Activated CD4-positive, alpha-beta T cell treated with anti-CD3 and anti-CD28 coated beads, Interleukin-2, amount 10 ng/mL, durations not matched to agents 24 days and 14 days (primary cell): ENCODE data around the gene POMT1. TPM values are rescaled to one million over a fixed set of nuclear protein-coding genes. Genes with fewer than 3 reads are reported as not detected.
"Not testable (repeated sequence)": the region's sequence is repeated elsewhere in the genome, so short reads cannot be mapped to it uniquely, and the experiment has no call there.

Experiments used
- DNase-seq: peaks from one replicate; pipeline ENCODE4 v3.0.0; 2022
- H3K27ac Mint-ChIP-seq: one replicate; pipeline ENCODE4 v1.8.0; 2022; ENCODE audit warnings: mild to moderate bottlenecking, mixed read lengths
- H3K27me3 Mint-ChIP-seq: one replicate; pipeline ENCODE4 v1.8.0; 2022; ENCODE audit warnings: mixed read lengths
- H3K36me3 Mint-ChIP-seq: one replicate; pipeline ENCODE4 v1.8.0; 2022; ENCODE audit warnings: low read depth, mild to moderate bottlenecking, mixed read lengths
- H3K4me1 Mint-ChIP-seq: one replicate; pipeline ENCODE4 v1.8.0; 2021; ENCODE audit warnings: mixed read lengths
- H3K4me3 Mint-ChIP-seq: one replicate; pipeline ENCODE4 v1.8.0; 2022; ENCODE audit warnings: mild to moderate bottlenecking, moderate library complexity, mixed read lengths
- H3K9me3 Mint-ChIP-seq: one replicate; pipeline ENCODE4 v1.8.0; 2021; ENCODE audit warnings: mixed read lengths
- intact Hi-C: fragments of 100-400 bp; cut with micrococcal nuclease; formaldehyde crosslinking; loops from one replicate; pipeline ENCODE4 v1.15.1; 2023
- total RNA-seq: library from RNA; stranded (reverse); gene quantifications from 2 replicates; pipeline ENCODE4 v1.2.3, GENCODE V29; 2022

The POMT1 gene
- total RNA-seq, 1 donor from 2014 or later, result 34.6 TPM

- DNase-seq, H3K4me1 Mint-ChIP-seq, H3K27me3 Mint-ChIP-seq, H3K9me3 Mint-ChIP-seq, intact Hi-C loops, H3K4me3 Mint-ChIP-seq, H3K27ac Mint-ChIP-seq: not testable (repeated sequence)
- peaks cover 53% of the 10 kb centered on the region for H3K36me3 Mint-ChIP-seq
These were observed 30.6 kb upstream of the POMT1 start for GRCh38 chr9:131472085-131472484.

- H3K4me3 Mint-ChIP-seq, result no peak overlapping the region
- H3K36me3 Mint-ChIP-seq, result peaks cover 53% of the 10 kb centered on the region
- H3K9me3 Mint-ChIP-seq, result no peaks in the 10 kb centered on the region
- H3K4me1 Mint-ChIP-seq, result peaks cover 1% of the 10 kb centered on the region
- no peak overlapping the region for H3K27ac Mint-ChIP-seq
- DNase-seq, result no peak
- intact Hi-C loops, result no loop called here
- no peaks in the 10 kb centered on the region for H3K27me3 Mint-ChIP-seq
These were observed 29.4 kb upstream of the POMT1 start for GRCh38 chr9:131473198-131473885.

- Mint-ChIP-seq H3K27ac (peak overlapping the region; percentile 20), H3K9me3 (no peaks in the 10 kb centered on the region), H3K36me3 (peaks cover 54% of the 10 kb centered on the region), H3K4me3 (no peak overlapping the region), H3K27me3 (no peaks in the 10 kb centered on the region), H3K4me1 (peaks cover 2% of the 10 kb centered on the region)
- intact Hi-C loops, result no loop called here
- no peak for DNase-seq
These were observed 28.8 kb upstream of the POMT1 start for GRCh38 chr9:131473891-131474290.

- Mint-ChIP-seq H3K4me3 (no peak overlapping the region), H3K4me1 (peaks cover 2% of the 10 kb centered on the region), H3K27me3 (no peaks in the 10 kb centered on the region), H3K9me3 (no peaks in the 10 kb centered on the region), H3K27ac (no peak overlapping the region), H3K36me3 (peaks cover 56% of the 10 kb centered on the region)
- intact Hi-C loops, result no loop called here
- no peak for DNase-seq
These were observed 28.0 kb upstream of the POMT1 start for GRCh38 chr9:131474711-131475110.

GRCh38 chr9:131475111-131475955, 27.4 kb upstream of the POMT1 start:
- no peaks in the 10 kb centered on the region for H3K27me3 Mint-ChIP-seq
- H3K4me3 Mint-ChIP-seq, result no peak overlapping the region
- intact Hi-C loops, result no loop called here
- H3K27ac Mint-ChIP-seq, result no peak overlapping the region
- peaks cover 2% of the 10 kb centered on the region for H3K4me1 Mint-ChIP-seq
- H3K36me3 Mint-ChIP-seq, result peaks cover 55% of the 10 kb centered on the region
- no peaks in the 10 kb centered on the region for H3K9me3 Mint-ChIP-seq
- DNase-seq, result no peak

- intact Hi-C loops, result no loop called here
- DNase-seq, result no peak
- Mint-ChIP-seq H3K4me3 (no peak overlapping the region), H3K4me1 (peaks cover 2% of the 10 kb centered on the region), H3K27me3 (no peaks in the 10 kb centered on the region), H3K27ac (no peak overlapping the region), H3K36me3 (peaks cover 51% of the 10 kb centered on the region), H3K9me3 (no peaks in the 10 kb centered on the region)
These were observed 26.6 kb upstream of the POMT1 start for GRCh38 chr9:131475956-131476776.

GRCh38 chr9:131476777-131477345, 25.9 kb upstream of the POMT1 start:
- Mint-ChIP-seq H3K36me3 (peaks cover 54% of the 10 kb centered on the region), H3K4me3 (no peak overlapping the region), H3K9me3 (no peaks in the 10 kb centered on the region), H3K4me1 (peaks cover 2% of the 10 kb centered on the region), H3K27me3 (no peaks in the 10 kb centered on the region), H3K27ac (no peak overlapping the region)
- DNase-seq, result no peak
- intact Hi-C loops, result no loop called here

GRCh38 chr9:131477367-131477766, 25.4 kb upstream of the POMT1 start:
- Mint-ChIP-seq H3K27ac (no peak overlapping the region), H3K9me3 (no peaks in the 10 kb centered on the region), H3K27me3 (no peaks in the 10 kb centered on the region), H3K4me1 (peaks cover 2% of the 10 kb centered on the region), H3K4me3 (no peak overlapping the region), H3K36me3 (peaks cover 59% of the 10 kb centered on the region)
- no peak for DNase-seq
- intact Hi-C loops, result no loop called here

GRCh38 chr9:131477816-131478419, 24.8 kb upstream of the POMT1 start:
- intact Hi-C loops, result loop anchor here (1.0 kb wide), 1 partner anchor 128 kb away; no protein-coding TSS in a partner anchor

GRCh38 chr9:131478421-131478868, 24.3 kb upstream of the POMT1 start:
- intact Hi-C loops, result loop anchor here (1.0 kb wide), 1 partner anchor 128 kb away; no protein-coding TSS in a partner anchor
- Mint-ChIP-seq H3K36me3 (peaks cover 60% of the 10 kb centered on the region), H3K9me3 (no peaks in the 10 kb centered on the region), H3K4me1 (peaks cover 2% of the 10 kb centered on the region), H3K27ac (peak overlapping the region; percentile 17), H3K27me3 (no peaks in the 10 kb centered on the region), H3K4me3 (no peak overlapping the region)
- DNase-seq, result peak; percentile 86

More at GRCh38 chr9:131477816-131478419, 24.8 kb upstream of the POMT1 start:
- Mint-ChIP-seq H3K27ac (no peak overlapping the region), H3K36me3 (peaks cover 60% of the 10 kb centered on the region), H3K27me3 (no peaks in the 10 kb centered on the region), H3K4me3 (no peak overlapping the region), H3K9me3 (no peaks in the 10 kb centered on the region), H3K4me1 (peaks cover 2% of the 10 kb centered on the region)
- DNase-seq, result no peak

- H3K4me1 Mint-ChIP-seq, result peaks cover 2% of the 10 kb centered on the region
- no peaks in the 10 kb centered on the region for H3K9me3 Mint-ChIP-seq
- H3K27me3 Mint-ChIP-seq, result no peaks in the 10 kb centered on the region
- no peak overlapping the region for H3K4me3 Mint-ChIP-seq
- H3K27ac Mint-ChIP-seq, result no peak overlapping the region
- no peak for DNase-seq
- intact Hi-C loops, result loop anchor here (1.0 kb wide), 1 partner anchor 129 kb away; no protein-coding TSS in a partner anchor
- peaks cover 56% of the 10 kb centered on the region for H3K36me3 Mint-ChIP-seq
These were observed 23.8 kb upstream of the POMT1 start for GRCh38 chr9:131478911-131479310.

GRCh38 chr9:131480258-131480657, 22.5 kb upstream of the POMT1 start:
- no peak for DNase-seq
- intact Hi-C loops, result no loop called here
- Mint-ChIP-seq H3K27me3 (no peaks in the 10 kb centered on the region), H3K27ac (no peak overlapping the region), H3K4me1 (peaks cover 2% of the 10 kb centered on the region), H3K9me3 (no peaks in the 10 kb centered on the region), H3K36me3 (peaks cover 59% of the 10 kb centered on the region), H3K4me3 (no peak overlapping the region)
